SIG-M5 treated with dmso at 0.1 percent for 504 hours (cell line): ENCODE measurements around the gene ELP6.
"Not testable (repeated sequence)": the region's sequence is repeated elsewhere in the genome, so short reads cannot be mapped to it uniquely, and the experiment has no call there.

Experiments used
- DNase-seq: peaks from one replicate; lab custom pipeline; 2025; ENCODE audit not compliant: unreplicated experiment; lab: John Stamatoyannopoulos, UW

The ELP6 gene

GRCh38 chr3:47512416-47513124 lies 942 bp downstream of the ELP6 start:
- DNase-seq, result peak; percentile 13

- not testable (repeated sequence) for DNase-seq
Observed at GRCh38 chr3:47505267-47505666, 8.2 kb downstream of the ELP6 start.

- DNase-seq, result no peak
Observed at GRCh38 chr3:47504113-47504512, 9.4 kb downstream of the ELP6 start.

DNA sequence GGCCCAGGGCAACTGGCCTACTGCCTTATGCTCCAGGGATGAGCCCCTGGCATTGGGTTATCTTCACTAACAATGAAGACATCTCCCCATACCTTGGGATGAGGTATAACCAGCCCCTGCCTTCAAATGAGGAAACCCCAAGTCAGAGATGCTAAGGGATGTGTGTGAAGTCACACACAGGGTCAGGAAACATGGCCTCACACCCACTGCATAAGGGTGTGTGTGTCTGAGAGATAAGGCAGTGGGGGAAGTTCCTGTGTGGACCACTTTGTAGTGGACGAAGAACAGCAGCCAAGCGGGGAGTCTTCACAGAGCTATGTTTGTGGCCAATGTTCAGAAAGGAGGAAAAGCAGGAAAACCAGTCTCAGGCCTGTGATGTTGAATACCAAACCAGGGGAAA lies 10.5 kb downstream of the ELP6 start:
- DNase-seq, result no peak

GRCh38 chr3:47496892-47497291 lies 16.6 kb downstream of the ELP6 start:
- no peak for DNase-seq

- no peak for DNase-seq
Observed at GRCh38 chr3:47495886-47496285, 17.6 kb downstream of the ELP6 start.

- DNase-seq, result no peak
Observed at GRCh38 chr3:47495111-47495510, 18.4 kb downstream of the ELP6 start.

DNA sequence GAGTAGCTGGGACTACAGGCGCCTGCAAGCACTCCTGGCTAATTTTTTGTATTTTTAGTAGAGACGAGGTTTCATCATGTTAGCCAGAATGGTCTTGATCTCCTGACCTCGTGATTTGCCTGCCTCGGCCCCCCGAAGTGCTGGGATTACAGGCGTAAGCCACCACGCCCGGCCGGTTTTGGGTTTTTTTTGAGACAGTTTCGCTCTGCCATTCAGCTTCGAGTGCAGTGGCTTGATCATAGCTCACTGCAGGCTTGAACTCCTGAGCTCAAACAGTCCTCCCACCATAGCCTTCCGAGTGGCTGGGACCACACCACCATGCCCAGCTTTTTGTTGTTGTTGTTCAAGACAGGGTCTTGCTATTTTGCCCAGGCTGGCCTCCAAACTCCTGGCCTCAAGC lies 21.7 kb downstream of the ELP6 start:
- no peak for DNase-seq

- DNase-seq, result no peak
Observed at GRCh38 chr3:47491186-47491585, 22.3 kb downstream of the ELP6 start.

GRCh38 chr3:47487265-47487664 lies 26.2 kb downstream of the ELP6 start:
- no peak for DNase-seq

DNA sequence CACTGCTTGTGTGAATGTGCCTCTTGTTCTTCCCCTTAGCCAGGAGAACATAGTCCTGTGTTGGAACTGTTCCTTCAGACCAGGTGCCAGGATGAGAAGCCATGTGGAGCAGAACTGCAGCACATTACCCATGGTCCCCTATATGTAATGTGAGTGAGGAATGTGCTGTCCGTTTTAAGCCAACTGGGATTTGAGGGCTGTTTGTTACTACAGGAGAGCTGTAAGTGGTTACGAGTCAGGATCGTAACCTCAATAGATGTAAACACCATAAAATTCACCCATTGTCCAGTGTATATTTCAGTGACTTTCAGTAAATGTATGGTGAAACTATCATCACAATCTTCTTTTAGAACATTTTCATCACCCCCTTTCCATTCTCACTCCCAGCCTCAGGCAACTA lies 27.7 kb downstream of the ELP6 start:
- DNase-seq, result no peak

- no peak for DNase-seq
Observed at GRCh38 chr3:47482366-47482765, 31.1 kb downstream of the ELP6 start.

DNA sequence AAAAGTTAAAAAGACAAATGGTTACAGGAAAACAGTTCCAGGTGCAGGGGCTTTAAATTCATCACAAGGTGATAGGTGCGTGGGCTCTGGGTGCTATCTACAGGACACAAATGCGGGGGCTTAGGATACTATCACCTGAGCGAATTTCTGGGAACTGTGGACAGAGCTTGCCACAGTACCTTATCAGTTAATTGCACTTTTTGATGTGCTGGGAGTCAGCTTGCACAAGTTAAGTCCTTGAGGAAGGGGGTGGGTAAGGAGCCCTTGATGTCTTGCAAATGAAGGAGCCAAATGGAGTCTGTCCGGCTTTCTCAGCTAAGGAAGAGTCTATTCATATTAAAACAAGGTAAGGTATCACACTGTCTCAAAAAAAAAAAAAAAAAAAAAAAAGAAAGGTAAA lies 31.7 kb downstream of the ELP6 start:
- not testable (repeated sequence) for DNase-seq

GRCh38 chr3:47480267-47480666 lies 33.2 kb downstream of the ELP6 start:
- not testable (repeated sequence) for DNase-seq

DNA sequence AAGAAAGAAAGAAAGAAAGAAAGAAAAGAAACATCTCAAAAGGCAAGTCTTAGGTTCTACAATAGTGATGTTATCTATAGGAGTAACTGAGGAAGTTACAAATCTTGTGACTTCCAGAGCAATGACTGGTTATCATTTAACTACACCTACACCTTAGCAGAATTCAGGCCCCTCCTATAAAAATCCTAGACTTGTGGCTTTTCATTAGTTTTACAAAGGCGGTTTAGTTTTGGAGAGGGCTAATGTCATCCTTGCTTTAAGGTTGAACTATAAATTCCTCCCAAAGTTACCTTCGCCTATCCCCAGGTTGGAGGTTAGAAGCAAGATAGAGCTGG lies 33.7 kb downstream of the ELP6 start:
- no peak for DNase-seq

- no peak for DNase-seq
Observed at GRCh38 chr3:47478022-47478421, 35.5 kb downstream of the ELP6 start.

GRCh38 chr3:47476644-47477199 lies 36.8 kb downstream of the ELP6 start:
- no peak for DNase-seq

DNA sequence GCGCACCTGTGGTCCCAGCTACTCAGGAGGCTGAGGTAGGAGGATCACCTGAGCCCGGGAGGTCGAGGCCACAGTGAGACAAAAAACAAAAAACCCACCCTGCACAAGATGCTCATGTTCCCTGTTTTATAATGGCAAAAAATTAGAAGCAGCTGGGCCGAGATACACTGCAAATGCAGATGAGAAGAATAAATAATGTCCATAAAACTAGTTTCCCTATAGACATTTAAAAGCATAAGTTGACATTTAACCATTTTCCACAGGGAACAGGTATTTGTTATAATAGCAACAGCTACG lies 37.2 kb downstream of the ELP6 start:
- DNase-seq, result no peak

DNA sequence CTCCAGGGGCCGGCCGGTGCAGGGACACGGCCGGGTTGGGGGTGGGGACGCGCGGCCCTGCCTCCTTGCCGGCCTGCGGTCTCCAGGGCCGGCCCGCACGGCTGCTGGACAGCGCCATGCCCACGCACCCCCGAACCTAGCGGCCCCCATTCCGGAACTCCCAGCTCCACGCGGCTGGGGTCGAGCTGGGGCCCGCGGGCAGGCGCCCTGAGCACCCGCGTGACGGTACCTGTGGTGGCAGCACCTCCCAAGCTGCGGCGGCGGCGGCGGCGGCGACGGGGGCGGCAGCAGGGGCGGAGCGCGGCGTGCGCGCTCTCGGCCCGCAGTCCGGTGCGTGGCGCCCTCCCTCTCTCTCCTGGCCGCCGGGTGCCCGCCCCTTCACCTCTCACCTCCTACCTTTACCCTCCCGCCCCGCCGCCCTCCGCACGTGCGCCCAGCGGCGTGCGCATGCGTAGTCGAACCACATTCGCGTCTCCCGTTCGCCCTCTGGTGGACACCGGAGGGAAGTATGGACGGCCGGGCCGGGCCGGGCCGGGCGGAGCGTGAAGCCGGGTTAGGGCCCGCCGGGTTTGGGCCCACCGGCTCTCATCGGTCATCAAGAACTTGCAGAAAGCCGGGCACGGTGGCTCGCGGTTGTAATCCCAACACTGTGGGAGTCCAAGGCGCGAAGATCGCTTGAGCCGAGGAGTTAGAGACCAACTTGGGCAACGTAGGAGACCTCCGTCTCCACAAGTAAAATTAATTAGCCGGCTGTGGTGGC lies 37.8 kb downstream of the ELP6 start, which contains the start of gene SCAP:
Gene SCAP, minus strand, starts transcription at position 372 of the 760 bp plus-strand sequence. CDS start 32,948 bp downstream, outside the sequence.
- DNase-seq, result peak; percentile 83

DNA sequence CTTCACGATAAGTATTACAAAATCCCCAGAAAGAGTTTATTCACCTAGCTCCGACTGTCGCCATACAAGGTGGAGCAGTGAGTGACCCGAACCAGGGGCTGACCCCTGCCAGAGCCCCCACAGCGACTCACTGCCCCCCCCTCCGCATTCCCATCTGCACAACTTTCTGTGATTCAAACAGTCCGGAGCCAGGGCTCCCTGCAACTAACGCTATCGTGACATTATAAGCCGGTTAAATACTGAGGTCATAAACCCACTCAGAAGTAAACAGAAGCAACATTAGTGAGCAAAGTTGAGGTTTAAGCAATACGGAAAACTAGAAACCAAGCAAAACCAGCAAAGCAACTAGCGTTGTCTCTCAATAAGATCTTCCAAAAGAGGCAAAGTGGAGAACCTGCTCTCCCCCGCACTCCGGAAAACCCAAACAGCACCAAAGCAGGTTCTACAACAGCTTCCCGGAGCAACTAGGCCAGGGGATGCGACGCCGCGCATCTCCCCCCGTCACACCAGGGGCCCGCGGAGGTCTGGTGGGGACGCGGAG lies 38.4 kb downstream of the ELP6 start:
- peak; percentile 23 for DNase-seq

- no peak for DNase-seq
Observed at GRCh38 chr3:47473391-47473790, 40.1 kb downstream of the ELP6 start.

DNA sequence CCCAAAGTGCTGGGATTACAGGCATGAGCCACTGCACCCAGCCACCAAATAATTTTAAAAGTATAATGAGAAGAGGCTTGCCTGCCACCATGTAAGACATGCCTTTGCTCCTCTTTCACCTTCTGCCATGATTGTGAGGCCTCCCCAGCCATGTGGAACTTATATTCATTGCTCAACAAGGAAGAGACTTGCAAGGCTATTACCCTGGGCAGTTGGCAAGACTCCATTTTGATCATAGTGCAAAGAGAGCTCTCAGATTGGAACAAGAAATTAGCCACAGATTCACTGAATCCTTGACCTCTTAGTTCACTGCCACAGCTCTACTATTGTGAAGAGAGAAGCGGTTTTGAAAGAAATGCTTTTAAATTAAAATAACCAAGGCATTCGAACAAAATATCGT lies 43.9 kb downstream of the ELP6 start:
- DNase-seq, result no peak
